HG03558 (cell line): ENCODE results near the gene RGS12.

ENCODE experiments used
- ATAC-seq: cut with Tn5 transposase; IDR thresholded peaks from one replicate; pipeline ENCODE4 v1.9.1; 2021; ENCODE audit warnings: moderate number of reproducible peaks; ENCODE audit not compliant: unreplicated experiment; ENCODE audit errors: extremely low read depth

The RGS12 gene

DNA sequence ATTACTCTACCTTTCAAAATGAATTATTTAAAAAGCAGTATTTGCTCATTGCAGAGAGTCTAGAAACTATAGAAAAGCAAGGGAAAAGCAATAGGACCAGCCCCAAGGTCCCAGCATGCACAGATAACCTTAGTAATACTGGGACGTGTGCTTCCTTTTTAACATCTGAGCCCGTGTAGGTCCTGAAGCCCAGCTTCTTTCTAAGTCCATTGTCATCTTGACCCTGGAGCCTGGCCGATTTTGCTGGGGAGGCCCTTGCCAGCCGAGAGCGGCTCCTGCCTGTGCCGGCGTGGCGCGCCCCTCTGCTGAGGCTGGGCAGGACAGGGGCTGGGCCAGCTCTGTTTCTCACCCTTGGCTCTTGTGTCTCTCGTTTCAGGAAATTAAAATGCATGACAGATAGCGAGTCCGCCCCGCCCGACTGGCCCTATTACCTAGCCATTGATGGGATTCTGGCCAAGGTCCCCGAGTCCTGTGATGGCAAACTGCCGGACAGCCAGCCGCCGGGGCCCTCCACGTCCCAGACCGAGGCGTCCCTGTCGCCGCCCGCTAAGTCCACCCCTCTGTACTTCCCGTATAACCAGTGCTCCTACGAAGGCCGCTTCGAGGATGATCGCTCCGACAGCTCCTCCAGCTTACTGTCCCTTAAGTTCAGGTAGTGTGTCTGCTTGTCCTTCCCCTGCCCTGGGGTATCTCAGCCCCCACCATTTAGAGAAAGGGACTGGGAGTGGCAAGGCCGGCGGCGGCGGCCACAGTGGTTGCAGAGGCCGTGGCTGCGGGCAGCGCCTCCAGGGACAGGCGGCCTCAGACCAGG, 39.8 kb upstream of the RGS12 start:
- ATAC-seq = no peak

- no peak for ATAC-seq
Observed at GRCh38 chr4:3253808-3254207, 39.0 kb upstream of the RGS12 start.

GRCh38 chr4:3254302-3255131, 38.3 kb upstream of the RGS12 start:
- ATAC-seq = no peak

GRCh38 chr4:3255611-3256186, 37.1 kb upstream of the RGS12 start:
- no peak for ATAC-seq

DNA sequence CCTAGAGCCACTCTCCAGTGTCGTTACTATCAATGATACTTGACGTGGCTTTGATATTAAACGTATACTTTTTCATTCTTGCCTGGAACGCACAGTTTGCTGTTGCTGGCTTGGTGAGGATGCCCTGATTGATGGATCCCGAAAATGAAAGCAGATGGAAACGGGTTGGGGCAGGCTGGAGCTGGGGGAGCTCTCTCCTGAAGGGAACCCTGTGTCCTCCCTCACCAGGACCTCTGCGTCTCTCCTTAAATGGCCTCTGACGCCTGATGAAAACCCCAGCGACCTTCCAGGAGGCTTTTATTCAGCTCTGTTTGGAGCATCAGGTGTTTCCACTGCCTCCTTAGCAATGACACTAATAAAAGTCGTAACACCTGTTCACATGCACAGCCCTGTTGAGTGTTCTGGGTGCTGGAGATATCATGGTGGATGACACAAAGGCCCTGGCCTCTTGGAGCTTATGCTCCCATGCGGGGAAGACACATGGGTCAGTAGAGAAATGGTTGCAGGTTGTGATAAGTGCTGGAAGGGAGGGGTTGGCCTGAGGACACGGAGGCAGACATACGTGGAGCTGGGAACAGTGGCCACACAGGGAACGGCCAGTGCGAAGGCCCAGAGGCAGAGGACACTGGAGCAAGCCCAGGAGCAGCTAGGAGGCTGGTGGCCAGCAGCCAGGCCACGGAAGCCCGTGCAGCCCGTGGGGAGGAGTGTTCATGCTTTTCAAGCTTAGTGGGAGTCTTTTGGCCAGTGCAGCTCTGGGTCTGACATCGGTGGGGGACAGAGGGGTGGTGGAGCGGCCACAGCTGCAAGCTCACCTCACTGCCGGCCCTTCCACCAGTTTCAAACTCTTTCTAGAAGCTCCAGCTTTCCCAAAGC, 36.4 kb upstream of the RGS12 start:
- no peak for ATAC-seq

DNA sequence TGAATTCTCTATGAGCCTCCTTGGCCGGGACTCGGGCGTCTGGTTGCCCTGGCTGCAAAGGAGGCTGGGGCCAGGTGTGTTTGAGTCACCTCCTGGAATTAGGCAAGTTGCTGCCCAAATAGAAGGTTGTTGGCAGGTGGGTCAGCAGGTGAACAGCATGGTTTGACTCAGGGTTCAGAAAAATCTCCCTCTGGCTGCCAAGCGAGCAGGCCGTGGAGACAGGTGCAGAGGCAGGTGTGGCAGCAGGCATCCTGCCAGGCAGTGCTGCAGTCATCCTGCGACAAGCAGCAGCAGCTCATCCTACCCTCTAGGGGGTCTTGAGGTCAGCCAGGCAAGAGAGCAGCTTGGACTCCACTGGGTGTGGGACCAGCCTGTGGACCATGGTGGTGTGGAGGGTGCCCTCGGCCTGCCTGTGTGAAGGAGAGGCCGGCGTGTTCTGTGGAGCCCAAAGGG, 35.7 kb upstream of the RGS12 start:
- ATAC-seq = no peak

DNA sequence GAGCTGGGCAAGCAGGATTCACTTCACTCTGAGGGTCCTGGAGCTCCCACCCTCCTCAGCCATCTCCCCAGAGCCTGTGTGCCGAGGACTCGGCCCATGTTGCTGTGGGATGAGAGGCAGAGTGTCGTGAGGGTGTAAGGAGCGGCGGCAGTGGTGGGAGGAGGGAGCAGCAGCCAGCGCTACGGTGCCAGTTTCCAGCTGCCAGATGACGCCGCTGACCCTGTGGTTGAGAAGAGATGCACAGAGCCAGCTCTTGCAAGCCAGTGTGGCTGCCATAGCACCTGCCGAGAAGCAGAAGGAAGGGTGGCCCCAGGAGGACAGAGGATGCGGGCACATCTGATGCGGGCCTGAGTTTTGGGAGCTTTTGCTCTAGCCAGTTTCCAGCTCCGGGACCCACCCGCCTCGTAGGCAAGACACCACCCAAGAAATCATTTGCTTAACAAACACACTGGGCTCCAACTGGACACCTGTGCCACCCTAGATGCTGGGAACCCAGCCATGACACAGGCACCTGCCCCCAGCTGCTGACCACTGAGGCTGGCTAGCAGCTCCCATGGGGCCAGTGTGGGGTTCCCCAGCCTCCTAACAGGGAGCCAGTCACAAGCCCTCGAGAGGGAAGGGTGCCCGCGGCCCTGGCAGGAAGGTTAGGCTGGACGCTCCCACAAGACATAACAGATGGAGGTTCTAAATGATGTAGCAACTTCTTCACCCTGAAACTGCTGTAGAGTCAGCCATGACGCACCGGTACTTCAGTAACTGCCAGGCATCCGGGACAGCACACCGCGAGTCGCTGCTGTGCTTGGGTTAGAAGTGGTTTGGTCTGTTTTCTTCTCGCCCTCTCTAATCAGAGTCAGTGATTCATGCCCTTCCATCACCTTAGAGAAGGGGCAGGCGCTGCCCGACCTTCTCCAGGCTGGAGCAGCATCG, 35.0 kb upstream of the RGS12 start:
- ATAC-seq = no peak

GRCh38 chr4:3261411-3262207, 31.2 kb upstream of the RGS12 start:
- no peak for ATAC-seq

GRCh38 chr4:3262208-3263052, 30.4 kb upstream of the RGS12 start:
- ATAC-seq = no peak

GRCh38 chr4:3263053-3263875, 29.6 kb upstream of the RGS12 start:
- ATAC-seq = no peak

GRCh38 chr4:3263876-3264193, 29.0 kb upstream of the RGS12 start:
- ATAC-seq = no peak

GRCh38 chr4:3266076-3266475, 26.7 kb upstream of the RGS12 start:
- ATAC-seq = no peak

DNA sequence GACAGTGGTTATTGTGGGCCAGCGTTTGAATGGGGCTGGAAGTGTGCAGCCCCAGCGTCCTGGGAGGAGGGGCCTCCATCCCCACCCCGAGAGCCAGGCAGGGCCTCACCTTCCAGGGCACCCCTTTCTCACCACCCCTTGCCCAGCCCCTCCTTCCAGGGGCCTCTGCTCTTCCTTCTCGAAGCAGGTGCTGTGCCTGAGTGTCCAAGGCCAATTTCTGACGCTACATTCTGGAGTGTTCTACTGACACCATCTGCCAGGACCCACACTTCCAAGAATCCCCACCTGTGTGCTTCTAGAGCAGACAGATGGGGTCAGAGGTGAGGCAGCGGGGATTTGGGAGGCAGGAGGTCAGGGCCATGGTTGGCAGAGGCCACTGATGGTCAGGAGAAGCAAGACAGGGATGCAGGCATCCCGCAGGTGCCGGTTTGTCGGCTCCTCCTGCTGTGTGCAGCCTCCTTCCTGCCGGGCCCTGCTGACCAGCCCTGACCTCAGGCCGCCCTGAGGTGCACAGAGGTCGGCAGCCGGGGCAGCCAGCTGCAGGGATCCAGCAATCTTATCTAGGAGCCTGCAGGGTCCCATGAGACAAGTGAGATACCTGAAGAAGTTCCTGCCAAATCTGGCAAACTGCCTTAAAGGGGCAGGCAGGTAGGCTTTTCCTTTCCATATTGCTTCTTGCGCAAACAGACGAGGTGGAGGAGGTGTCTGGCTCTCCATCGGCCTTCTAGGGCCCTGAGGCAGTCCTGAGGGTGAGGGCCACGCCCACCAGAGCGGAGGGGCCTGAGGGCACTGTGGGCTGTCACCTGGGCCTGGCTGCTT, 25.0 kb upstream of the RGS12 start:
- no peak for ATAC-seq

DNA sequence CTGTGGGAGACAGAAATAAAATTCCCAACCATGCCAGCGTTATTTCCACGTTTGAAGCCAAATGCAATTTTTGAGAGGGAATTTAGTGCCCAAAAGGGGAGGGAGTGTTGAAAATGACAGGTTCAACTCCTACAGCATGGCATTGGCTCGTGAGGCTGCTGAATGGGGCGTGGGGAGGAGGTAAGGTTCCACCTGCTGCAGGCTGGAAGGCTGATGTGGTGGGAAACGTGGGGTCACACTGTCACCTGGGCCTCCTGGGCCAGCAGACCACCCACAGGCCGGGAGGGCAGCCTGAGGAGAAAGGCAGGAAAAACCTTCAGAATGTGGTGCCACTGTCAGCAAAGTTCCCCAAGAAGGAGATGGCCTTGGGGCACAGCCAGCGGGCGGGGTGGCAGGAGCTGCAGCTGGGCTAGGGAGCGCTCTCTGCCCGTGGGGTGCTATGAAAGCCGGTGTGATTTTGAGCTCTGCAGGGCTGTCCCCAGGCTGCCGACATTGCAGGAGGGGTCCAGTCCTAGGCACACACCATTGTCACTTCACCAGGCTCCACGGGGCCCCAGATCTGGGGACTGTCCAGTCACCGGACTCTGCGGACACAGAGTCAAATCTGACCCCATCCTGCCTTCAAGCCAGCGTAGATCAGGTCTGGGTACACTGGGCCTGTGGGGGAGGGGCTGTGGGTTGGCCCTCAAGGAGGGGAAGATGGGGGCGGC, 24.3 kb upstream of the RGS12 start:
- no peak for ATAC-seq
